Raji (cell line): ENCODE data around the gene PSMD6.

ENCODE experiments used
- POLR2A ChIP-seq: IDR thresholded peaks from 2 replicates; pipeline ENCODE4 v1.6.1; 2011; ENCODE audit warnings: low read depth, low read length, control low read depth; ENCODE audit not compliant: insufficient read depth

Gene PSMD6

DNA sequence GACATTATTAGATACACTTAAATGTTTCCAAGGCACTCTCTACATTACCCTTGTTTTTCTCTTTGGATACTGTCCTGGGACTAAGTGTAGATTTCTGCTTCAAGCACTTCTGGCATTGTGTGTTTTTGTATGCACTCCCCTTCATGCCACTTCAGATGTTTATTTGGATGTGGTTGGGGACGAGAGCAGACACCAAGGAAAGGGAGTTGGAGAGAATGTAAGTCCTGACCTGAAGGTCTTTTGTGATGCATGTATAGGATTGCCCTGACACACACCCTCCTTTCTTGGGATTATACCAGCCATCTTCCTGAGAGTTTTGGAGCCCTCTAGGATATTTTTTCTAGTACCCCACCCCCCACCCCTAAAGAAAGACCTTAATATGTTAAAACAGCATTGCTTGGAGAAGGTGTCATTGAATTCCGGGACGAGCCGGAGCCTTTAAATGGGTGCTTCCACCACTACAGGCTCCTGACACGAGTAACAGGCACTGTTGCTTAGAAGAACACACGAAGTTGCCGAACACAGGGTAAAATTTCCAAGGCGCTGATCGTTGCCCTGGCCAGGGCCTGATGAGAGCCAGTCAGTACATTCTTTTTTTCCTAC is 22.7 kb downstream of the PSMD6 start:
- no peak for TF ChIP-seq POLR2A

DNA sequence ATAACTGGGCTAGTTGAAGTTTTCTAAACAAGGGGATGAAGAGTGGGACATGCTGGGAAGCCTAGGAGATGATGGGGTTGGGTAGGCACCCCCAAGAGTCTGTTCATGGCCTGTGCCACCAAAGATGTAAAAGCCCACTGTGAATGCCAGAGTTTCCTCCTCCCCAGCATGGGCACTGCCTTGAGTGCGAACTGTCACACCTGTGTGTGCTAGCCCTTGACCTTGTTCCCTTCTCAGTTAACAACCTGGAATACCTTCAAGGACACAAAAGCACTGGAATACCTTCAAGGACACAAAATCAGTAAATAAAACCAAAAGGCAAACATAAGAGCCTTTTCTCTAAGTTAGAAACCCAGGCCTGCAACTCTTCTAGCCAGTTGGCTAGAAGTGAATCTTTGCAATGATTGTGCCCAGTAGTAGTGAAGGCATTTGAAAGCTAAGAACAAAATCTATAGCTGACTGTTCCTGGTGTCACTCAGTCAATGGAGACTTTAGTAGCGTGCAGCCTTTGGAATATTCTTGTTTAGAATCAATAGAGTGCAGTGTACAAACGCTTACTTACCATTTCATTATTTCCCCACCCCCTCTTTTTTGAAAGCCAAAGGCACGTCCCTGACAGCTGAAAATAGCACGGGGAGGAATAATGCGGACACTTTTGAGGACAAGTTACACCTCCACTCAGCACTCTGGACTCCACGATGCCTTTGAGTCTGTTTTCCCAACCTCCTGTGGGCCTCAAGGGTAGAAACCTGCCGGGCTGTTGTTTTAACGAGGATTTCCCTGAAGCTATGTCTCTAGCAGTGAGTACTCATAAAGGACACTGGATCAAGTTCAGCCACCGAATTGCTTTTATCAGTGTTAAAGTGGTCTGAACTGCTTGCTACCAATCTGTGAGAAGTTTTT is 24.2 kb downstream of the PSMD6 start:
- no peak for TF ChIP-seq POLR2A

DNA sequence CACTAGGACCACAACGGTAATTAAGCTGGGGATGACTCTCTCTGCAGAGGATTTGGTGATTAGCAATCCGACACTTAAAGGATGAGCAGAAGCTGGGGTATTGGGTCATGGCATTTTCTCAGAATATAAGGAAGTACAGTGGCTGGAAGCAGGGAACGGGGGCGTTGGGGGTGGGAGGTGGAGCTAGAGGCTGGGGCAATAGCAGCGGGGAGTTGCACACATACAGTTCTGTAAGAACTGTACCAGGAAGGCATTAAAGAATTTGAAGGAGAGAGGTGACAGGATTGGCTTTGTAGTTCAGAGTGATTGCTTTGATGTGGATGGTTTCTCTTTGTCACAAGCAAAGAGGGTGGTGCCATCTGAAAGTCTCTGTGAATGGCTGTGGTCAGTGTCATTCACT is 28.2 kb downstream of the PSMD6 start:
- no peak for TF ChIP-seq POLR2A

DNA sequence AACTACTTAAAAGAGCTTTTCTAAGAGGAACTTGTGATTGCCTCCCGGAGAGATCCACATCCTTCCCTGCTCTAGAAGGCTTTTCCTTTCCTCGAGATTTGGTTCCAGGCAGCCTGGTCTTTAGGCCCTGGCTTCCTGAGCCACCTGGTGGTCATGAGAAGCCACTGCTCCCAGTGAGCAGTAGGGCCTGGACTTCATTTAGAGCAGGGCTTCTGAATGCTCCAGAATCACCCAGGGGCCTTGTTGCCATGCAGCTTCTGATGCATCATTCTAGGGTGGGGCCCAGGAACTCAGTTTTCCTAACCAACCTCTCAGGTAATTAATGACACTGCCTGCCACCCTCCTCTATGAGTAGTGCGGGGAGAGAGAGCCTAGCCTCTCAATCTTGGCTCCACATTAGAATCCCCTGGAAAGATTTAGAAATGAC is 29.6 kb downstream of the PSMD6 start:
- TF ChIP-seq POLR2A: no peak

DNA sequence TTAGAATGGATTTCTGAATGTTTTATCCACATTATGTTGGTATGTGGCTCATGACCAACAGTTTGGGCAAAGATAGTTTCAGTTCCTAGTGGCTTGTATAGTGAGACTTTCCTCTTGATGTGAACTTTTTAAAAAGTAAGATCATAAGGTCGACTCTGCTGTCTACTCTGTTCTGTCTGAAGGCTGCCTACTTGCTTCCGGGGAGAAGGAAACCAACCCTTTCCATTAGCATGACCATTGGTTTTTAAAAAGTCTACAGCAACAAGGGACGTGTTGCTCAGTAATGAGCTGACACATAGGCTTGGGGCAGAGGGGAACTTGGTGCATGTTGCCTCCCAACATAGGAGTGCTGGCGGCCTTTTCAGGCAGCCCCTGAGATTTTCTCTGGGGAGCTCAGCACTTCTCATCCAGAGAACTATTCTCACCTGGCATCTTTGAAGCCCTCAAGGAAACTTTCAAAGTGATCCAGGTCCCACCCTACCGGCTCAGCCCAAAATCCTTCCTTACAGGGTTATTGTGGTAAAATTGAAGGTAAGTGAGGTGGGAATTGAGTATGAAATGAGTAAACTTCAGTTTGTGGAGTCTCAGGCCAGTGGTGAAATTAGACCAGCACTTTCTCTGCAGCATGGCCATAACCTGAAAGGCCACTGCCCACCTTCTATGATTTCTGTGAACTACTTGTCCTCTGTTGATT is 30.6 kb downstream of the PSMD6 start:
- TF ChIP-seq POLR2A: no peak

DNA sequence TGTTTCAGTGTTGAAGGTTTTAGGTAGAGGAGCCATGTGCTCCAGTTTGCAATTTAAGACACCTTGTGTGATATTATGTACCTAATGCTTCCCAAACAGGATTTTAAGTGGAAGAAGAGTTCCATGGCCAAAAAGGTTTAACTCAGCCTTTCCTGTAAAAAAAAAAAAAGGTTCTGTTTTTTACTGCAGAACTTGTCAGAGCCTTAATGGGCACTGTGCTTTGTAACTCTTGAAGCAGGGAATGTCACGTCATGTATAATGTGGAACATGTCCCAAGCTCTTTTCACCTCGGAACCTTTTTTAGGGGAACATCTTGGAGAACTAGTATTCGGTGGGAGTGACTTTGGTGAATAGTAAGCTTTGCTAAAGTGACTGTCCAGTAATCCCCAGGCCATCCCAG is 31.6 kb downstream of the PSMD6 start:
- no peak for TF ChIP-seq POLR2A

DNA sequence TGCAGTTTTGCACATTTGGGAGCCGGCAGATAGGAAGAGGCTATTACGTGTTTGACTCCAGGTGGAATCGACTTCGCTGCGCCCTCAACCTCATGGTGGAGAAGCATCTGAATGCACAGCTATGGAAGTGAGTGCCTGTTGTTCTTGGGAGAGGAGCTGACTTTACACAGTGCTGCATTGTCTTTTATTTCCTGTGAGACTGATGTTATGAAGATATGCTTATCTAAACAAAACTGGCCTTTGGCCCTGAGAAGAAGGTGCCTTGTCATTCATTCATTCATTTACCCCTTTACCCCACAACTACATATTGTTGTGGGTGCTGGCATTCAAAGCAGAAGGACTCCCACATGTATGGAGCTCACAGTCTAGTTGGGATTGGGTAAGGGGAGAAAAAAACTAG is 32.6 kb downstream of the PSMD6 start:
- TF ChIP-seq POLR2A: no peak

DNA sequence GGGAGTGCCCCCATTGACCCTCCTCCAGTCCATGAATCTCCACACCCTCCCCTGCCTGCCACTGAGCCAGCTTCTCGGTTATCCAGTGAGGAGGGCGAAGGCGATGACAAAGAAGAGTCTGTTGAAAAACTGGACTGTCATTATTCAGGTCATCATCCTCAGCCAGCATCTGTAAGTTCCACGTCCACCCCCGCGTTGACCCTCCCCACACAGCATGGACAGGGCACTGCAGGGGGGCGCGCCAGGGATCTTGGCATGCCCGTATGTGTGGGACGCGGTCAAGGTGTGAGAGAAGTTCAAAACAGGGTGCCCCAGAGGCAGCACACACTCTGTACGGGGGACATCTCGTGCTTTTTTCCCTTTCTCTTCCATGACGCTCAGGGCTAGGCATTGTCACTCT is 33.1 kb downstream of the PSMD6 start:
- no peak for TF ChIP-seq POLR2A

DNA sequence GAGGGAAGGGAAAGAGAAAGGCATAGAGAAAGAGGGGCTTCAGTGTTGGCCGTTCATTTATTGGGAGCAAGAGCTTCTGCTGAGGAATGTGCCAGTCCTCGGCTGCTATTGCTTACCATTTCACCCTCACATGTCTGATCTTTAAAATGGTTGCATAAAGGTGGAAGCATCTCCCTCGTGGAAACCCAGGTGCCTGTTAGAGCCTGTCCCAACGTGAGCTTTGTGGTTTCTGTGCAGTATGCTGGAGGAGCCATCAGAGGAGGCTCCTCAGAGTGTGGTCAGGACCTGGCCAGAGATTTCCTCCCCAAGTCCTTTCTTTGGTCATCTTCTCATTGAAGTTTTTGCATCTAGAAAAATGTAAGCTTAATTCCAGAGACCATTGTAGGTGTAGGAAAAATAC is 34.4 kb downstream of the PSMD6 start:
- TF ChIP-seq POLR2A: no peak

DNA sequence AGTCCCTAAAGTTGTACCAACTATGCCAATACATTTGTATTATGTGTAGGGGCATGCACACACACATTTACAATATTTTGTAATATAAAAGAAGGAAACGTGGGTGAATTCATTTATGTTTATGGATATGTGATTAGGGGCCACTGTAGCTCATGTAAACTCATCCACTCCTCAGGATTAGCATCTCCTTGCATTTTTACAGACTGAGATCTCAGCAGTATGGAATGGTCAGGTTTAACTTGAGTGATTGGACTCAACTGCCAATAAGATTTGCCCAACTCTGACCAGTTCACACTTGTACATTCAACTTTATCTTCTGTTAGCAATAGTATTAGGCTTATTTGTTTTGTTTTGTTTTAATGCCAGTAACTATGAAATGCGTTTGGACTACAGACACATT is 36.5 kb downstream of the PSMD6 start:
- TF ChIP-seq POLR2A: no peak

DNA sequence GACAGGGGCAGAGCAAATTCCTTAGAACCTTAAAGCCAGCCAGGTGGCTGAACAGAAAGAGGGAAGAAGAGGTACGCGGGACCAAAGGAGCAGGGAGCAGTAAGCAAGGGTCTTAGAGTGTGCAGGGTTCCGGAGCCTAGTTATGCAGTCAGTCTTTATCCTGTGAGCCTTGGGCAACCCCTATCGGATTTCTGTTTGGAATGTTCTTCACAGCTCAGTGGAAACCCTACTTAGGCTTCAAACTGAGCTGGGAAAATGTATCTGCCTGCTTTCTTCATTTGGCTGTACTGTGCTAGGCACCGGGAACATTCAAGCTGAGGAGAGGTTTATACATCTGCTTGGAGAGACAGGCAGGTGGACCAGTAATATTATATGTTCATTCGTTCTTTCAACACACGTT is 37.1 kb downstream of the PSMD6 start:
- TF ChIP-seq POLR2A: no peak

DNA sequence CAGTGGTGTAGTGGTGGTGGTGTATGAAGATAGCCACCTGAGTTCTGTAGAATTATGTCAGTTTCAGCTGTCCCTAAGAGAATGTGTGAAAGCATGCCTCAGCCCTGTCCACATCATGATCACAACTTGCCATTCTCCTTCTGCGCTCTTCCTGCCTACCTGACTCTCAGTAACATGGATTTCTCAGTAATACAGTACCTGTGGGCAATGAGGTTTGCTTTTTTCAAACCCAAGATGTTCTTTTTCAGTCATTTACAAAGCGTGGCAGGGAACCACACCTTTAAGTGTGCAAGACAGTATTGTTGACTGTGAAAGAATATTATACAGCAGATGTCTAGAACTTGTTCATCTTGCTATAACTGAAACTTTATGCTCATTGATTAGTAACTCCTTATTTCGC is 38.9 kb downstream of the PSMD6 start:
- TF ChIP-seq POLR2A: no peak

DNA sequence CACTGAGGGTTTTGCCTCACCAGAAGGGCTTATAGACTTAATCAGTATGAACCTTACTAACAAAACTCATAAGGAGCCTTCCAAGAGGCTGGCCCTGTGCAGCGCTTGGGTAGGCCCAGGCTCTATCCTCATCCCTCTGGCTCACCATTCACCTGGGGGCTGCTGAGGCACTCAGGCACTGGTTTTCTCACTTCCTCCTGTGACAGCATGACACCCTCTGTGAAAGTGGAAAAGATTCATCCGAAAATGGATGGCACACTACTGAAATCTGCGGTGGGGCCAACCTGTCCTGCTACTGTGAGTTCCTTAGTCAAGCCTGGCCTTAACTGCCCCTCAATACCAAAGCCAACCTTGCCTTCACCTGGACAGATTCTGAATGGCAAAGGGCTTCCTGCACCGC is 41.3 kb downstream of the PSMD6 start:
- no peak for TF ChIP-seq POLR2A

DNA sequence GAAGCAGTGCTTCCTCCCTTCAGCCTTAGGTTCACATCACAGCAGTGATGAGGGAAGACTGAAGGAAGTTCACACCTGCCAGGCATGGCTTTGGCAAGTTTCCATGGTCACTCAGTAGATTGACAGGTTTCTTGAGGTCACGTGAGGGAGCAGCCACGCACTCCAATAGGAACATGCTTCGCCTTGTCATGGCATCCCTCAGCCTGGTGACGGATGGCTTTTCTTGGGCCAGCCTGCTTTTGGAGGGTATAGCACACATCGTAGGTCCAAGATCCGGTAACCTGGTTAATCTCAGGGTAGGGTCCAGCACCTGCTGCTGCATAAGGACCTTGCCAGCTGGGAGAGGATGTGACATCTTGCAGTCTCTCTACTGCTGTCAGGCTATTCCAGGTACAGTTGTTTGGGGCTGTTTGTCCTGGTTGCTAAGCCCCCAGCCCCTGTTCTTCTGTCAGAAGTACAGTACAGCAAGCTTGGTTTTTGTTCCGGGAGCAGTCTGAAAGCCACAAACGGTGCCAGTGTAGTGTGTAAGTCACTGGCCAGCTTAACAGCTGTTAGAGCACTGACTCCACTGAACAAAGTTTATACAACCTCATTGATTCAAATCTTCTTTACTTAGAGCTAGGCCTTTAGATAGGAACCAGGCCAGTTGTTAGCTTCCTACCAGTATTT is 42.3 kb downstream of the PSMD6 start:
- TF ChIP-seq POLR2A: no peak

DNA sequence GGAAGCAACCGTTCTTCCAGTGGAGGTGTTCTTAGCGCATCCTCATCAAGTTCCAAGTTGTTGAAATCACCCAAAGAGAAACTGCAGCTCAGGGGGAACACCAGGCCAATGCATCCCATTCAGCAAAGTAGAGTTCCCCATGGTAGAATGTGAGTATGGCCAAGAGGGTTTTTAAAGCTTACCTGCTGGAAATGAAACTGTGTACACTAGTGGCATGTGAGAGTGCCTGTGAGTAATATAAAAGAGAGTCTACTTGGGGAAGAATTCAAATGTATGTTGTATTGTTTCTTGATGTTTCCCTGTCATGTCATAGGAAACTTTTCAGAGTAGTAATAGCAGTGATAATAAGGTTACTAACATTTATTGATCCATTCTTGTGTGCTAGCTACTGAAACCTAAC is 43.3 kb downstream of the PSMD6 start:
- TF ChIP-seq POLR2A: no peak
